DND-41 (cell line): ENCODE data around the gene ITGB1.

Experiments
- EZH2 ChIP-seq: IDR thresholded peaks from 3 replicates; pipeline ENCODE4 v1.6.1; 2012; ENCODE audit warnings: borderline replicate concordance, low read depth, mild to moderate bottlenecking, moderate library complexity, low read length, inconsistent platforms; ENCODE audit not compliant: severe bottlenecking
- TF ChIP-seq, protein P1 (sequence below): IDR thresholded peaks from 2 replicates; pipeline ENCODE4 v1.5.1; 2012; ENCODE audit warnings: borderline replicate concordance, low read length, moderate library complexity, mild to moderate bottlenecking; ENCODE audit not compliant: poor library complexity, severe bottlenecking; ENCODE audit errors: extremely low read depth

DNA sequence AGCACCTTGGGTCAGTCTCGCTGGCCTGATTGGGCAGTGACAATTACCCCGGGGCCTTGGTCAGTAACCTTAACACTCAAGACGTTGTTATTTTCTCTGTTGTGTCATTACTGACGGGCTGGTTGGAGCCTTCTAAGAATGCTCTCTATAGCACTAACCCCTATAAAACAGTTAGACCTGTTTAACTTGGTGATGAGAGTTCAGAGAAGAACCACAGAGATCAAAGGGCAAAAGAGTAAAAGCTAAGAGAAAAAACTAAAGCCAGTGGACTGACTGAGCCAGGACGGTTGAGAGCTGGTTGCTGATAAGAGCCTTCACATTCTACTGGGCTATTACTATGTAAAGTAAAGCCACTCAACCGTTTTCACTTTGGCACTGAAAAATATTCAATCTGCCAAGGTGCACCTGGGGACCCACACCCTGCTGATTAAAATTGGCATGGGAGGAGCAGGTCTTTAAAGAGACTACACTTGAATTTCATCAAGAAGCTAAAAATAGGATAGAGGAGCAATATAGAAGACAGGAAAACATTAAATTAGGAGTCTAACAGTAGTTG is 13.6 kb upstream of the ITGB1 start:
- TF ChIP-seq, protein P1, sequence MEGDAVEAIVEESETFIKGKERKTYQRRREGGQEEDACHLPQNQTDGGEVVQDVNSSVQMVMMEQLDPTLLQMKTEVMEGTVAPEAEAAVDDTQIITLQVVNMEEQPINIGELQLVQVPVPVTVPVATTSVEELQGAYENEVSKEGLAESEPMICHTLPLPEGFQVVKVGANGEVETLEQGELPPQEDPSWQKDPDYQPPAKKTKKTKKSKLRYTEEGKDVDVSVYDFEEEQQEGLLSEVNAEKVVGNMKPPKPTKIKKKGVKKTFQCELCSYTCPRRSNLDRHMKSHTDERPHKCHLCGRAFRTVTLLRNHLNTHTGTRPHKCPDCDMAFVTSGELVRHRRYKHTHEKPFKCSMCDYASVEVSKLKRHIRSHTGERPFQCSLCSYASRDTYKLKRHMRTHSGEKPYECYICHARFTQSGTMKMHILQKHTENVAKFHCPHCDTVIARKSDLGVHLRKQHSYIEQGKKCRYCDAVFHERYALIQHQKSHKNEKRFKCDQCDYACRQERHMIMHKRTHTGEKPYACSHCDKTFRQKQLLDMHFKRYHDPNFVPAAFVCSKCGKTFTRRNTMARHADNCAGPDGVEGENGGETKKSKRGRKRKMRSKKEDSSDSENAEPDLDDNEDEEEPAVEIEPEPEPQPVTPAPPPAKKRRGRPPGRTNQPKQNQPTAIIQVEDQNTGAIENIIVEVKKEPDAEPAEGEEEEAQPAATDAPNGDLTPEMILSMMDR = no peak
- TF ChIP-seq EZH2 = no peak
